Measurements from ENCODE around the gene NGEF.

The NGEF gene

DNA sequence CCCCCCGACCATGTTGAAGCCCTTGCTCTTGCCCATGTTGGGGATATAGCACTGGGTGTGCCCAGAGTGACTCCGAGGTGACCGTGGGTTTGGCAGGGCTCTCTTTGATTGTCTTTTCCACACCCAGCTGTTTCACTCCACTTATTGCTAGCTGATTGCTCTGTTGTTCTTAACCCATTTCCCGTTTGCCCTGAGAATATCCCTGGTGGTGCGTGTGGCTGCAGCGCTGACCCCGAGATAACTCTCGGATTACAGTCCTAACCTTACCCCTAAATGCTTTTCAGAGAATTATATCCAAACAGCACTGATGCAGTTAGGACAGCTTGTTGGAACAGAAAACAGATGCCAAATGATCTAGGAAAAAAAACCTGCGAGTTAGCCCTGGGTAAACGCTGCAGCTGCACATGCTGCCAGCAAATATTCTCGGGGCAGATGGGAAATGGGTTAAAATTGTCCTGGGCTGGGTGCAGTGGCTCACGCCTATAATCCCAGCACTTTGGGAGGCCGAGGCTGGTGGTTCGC lies 177.3 kb downstream of the NGEF start:
- Histone ChIP-seq H3K4me1 (ENCODE audit: control insufficient read depth in 1 of 2, insufficient read depth in 2 of 2, low read length in 2 of 2) (no peaks in the 10 kb centered on the region), H2BK120ac (ENCODE audit: insufficient read depth, low read length, poor library complexity) (no peak overlapping the region), H4K91ac (ENCODE audit: low read depth, low read length) (no peak overlapping the region), H3K9me3 (ENCODE audit: insufficient read depth, low read depth, low read length) (no peaks in the 10 kb centered on the region), H2AFZ (ENCODE audit: insufficient read depth, low read length, poor library complexity) (no peak overlapping the region), H2AK5ac (ENCODE audit: low read length) (no peak overlapping the region), H3K14ac (ENCODE audit: low read length) (no peak overlapping the region), H3K4me3 (ENCODE audit: low read depth, low read length) (no peak overlapping the region), H3K27ac (ENCODE audit: low read depth, low read length) (no peak overlapping the region), H4K8ac (ENCODE audit: low read depth, low read length) (no peak overlapping the region), H3K36me3 (ENCODE audit: control insufficient read depth in 1 of 2, insufficient read depth in 2 of 2, low read length in 2 of 2) (peaks cover 16 to 36% of the 10 kb centered on the region in 2 experiments), H3K27me3 (ENCODE audit: insufficient read depth, low read length) (no peaks in the 10 kb centered on the region), H3K9ac (ENCODE audit: low read length) (no peak overlapping the region), H2BK12ac (ENCODE audit: low read length) (no peak overlapping the region), H2BK5ac (ENCODE audit: low read depth, low read length, poor library complexity) (no peak overlapping the region), H3K23ac (ENCODE audit: low read length) (no peak overlapping the region), H3K4me2 (ENCODE audit: low read length) (no peak overlapping the region), H3K4ac (ENCODE audit: low read depth, low read length) (no peak overlapping the region), H3K79me1 (ENCODE audit: low read length) (no peaks in the 10 kb centered on the region), H3K79me2 (ENCODE audit: control insufficient read depth, insufficient read depth, low read length, poor library complexity) (no peaks in the 10 kb centered on the region), H4K12ac (ENCODE audit: low read depth, low read length) (no peak overlapping the region), H3K18ac (ENCODE audit: low read length) (no peak overlapping the region)
- WGBS (ENCODE audit: extremely low coverage, insufficient coverage, insufficient read length): no CpG with 5 or more reads among the region's 14 CpGs
- DNase-seq: no peak

DNA sequence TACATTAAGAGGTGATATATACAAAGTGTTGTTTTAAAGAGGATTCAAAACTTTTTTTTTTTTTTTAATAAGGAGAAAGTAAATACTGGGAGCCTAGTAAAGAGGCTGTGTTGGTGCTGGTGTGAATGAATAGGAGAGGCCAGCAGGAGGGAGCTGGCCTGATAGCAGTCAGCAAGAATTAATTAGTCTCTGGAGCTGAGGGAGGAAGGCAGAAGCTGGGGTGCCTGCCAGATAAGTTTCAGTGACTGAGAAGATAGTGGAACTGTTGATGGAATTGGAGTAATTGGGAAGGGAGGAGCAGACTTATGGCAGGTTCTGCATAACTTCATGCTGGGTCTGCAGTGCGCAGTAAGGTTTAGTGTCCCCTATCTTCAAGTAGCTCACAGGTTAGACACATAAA lies 179.2 kb downstream of the NGEF start:
- H3K79me2 ChIP-seq (ENCODE audit: control insufficient read depth, insufficient read depth, low read length, poor library complexity): no peaks in the 10 kb centered on the region
- H4K8ac ChIP-seq (ENCODE audit: low read depth, low read length): no peak overlapping the region
- H2BK12ac ChIP-seq (ENCODE audit: low read length): no peak overlapping the region
- no peaks in the 10 kb centered on the region for H3K27me3 ChIP-seq (ENCODE audit: insufficient read depth, low read length)
- no peak overlapping the region for H2BK5ac ChIP-seq (ENCODE audit: low read depth, low read length, poor library complexity)
- no peak overlapping the region for H3K4me2 ChIP-seq (ENCODE audit: low read length)
- H3K23ac ChIP-seq (ENCODE audit: low read length): no peak overlapping the region
- H3K36me3 ChIP-seq (ENCODE audit: control insufficient read depth in 1 of 2, insufficient read depth in 2 of 2, low read length in 2 of 2): peaks cover 16 to 37% of the 10 kb centered on the region in 2 experiments
- H3K79me1 ChIP-seq (ENCODE audit: low read length): no peaks in the 10 kb centered on the region
- no peak overlapping the region for H3K4ac ChIP-seq (ENCODE audit: low read depth, low read length)
- H2AK5ac ChIP-seq (ENCODE audit: low read length): no peak overlapping the region
- no peaks in the 10 kb centered on the region for H3K4me1 ChIP-seq (ENCODE audit: control insufficient read depth in 1 of 2, insufficient read depth in 2 of 2, low read length in 2 of 2)
- H4K12ac ChIP-seq (ENCODE audit: low read depth, low read length): no peak overlapping the region
- no peak overlapping the region for H4K91ac ChIP-seq (ENCODE audit: low read depth, low read length)
- H3K4me3 ChIP-seq (ENCODE audit: low read depth, low read length): no peak overlapping the region
- no peak overlapping the region for H2AFZ ChIP-seq (ENCODE audit: insufficient read depth, low read length, poor library complexity)
- no peak overlapping the region for H3K18ac ChIP-seq (ENCODE audit: low read length)
- no CpG with 5 or more reads among the region's 1 CpG for WGBS (ENCODE audit: extremely low coverage, insufficient coverage, insufficient read length)
- no peak for DNase-seq
- no peak overlapping the region for H3K9ac ChIP-seq (ENCODE audit: low read length)
- no peaks in the 10 kb centered on the region for H3K9me3 ChIP-seq (ENCODE audit: insufficient read depth, low read depth, low read length)
- no peak overlapping the region for H2BK120ac ChIP-seq (ENCODE audit: insufficient read depth, low read length, poor library complexity)
- H3K14ac ChIP-seq (ENCODE audit: low read length): no peak overlapping the region
- H3K27ac ChIP-seq (ENCODE audit: low read depth, low read length): no peak overlapping the region

DNA sequence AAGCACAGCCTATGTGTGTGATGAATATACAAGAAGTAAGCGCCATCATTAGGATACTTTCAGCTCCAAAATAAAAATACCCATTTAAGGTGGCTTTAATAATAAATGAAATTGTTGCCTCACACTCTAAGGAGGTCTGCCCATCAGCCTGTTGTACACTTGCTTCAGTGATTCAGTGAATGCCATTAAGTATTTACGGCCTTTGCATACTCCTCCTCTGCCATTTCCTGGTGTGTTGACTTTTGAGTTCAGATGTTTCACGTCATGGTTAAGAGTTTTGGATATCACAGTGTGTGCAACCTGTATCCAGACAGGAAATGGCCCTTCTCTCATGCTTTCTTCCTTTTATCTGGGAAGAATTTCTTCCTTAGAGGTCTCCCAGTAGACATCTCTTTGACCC lies 181.6 kb downstream of the NGEF start:
- no peak for DNase-seq
- Histone ChIP-seq H3K79me1 (ENCODE audit: low read length) (no peaks in the 10 kb centered on the region), H3K18ac (ENCODE audit: low read length) (no peak overlapping the region), H2BK12ac (ENCODE audit: low read length) (no peak overlapping the region), H3K9me3 (ENCODE audit: insufficient read depth, low read depth, low read length) (no peaks in the 10 kb centered on the region), H3K4ac (ENCODE audit: low read depth, low read length) (no peak overlapping the region), H3K23ac (ENCODE audit: low read length) (no peak overlapping the region), H3K36me3 (ENCODE audit: control insufficient read depth in 1 of 2, insufficient read depth in 2 of 2, low read length in 2 of 2) (peaks cover 17 to 45% of the 10 kb centered on the region in 2 experiments), H4K12ac (ENCODE audit: low read depth, low read length) (no peak overlapping the region), H3K9ac (ENCODE audit: low read length) (no peak overlapping the region), H3K4me3 (ENCODE audit: low read depth, low read length) (no peak overlapping the region), H2AFZ (ENCODE audit: insufficient read depth, low read length, poor library complexity) (no peak overlapping the region), H3K27me3 (ENCODE audit: insufficient read depth, low read length) (no peaks in the 10 kb centered on the region), H3K4me2 (ENCODE audit: low read length) (no peak overlapping the region), H3K79me2 (ENCODE audit: control insufficient read depth, insufficient read depth, low read length, poor library complexity) (no peaks in the 10 kb centered on the region), H2AK5ac (ENCODE audit: low read length) (no peak overlapping the region), H3K4me1 (ENCODE audit: control insufficient read depth in 1 of 2, insufficient read depth in 2 of 2, low read length in 2 of 2) (no peaks in the 10 kb centered on the region), H2BK120ac (ENCODE audit: insufficient read depth, low read length, poor library complexity) (no peak overlapping the region), H3K14ac (ENCODE audit: low read length) (no peak overlapping the region), H4K91ac (ENCODE audit: low read depth, low read length) (no peak overlapping the region), H3K27ac (ENCODE audit: low read depth, low read length) (no peak overlapping the region), H2BK5ac (ENCODE audit: low read depth, low read length, poor library complexity) (no peak overlapping the region), H4K8ac (ENCODE audit: low read depth, low read length) (no peak overlapping the region)
- no CpG with 5 or more reads among the region's 3 CpGs for WGBS (ENCODE audit: extremely low coverage, insufficient coverage, insufficient read length)

DNA sequence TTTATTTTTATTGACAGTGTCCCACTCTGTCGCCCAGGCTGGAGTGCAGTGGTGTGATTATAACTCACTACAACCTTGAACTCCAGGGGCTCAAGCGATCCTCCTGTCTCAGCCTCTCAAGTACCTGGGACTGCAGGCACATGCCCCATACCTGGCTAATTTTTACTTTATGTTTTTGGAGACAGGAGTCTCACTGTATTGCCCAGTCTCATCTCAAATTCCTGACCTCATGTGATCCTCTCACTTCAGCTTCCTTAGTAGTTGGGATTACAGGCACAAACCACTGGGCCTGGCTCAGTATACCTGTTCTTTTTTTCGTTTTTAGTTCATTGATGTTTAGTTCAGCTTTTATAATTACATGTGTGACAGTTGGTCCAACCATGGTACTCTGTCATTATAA lies 183.1 kb downstream of the NGEF start:
- no peak overlapping the region for H3K14ac ChIP-seq (ENCODE audit: low read length)
- H2BK12ac ChIP-seq (ENCODE audit: low read length): no peak overlapping the region
- H4K8ac ChIP-seq (ENCODE audit: low read depth, low read length): no peak overlapping the region
- H4K12ac ChIP-seq (ENCODE audit: low read depth, low read length): no peak overlapping the region
- H3K36me3 ChIP-seq (ENCODE audit: control insufficient read depth in 1 of 2, insufficient read depth in 2 of 2, low read length in 2 of 2): peaks cover 14 to 42% of the 10 kb centered on the region in 2 experiments
- DNase-seq: no peak
- H3K23ac ChIP-seq (ENCODE audit: low read length): no peak overlapping the region
- no peak overlapping the region for H3K27ac ChIP-seq (ENCODE audit: low read depth, low read length)
- H2BK120ac ChIP-seq (ENCODE audit: insufficient read depth, low read length, poor library complexity): no peak overlapping the region
- no peaks in the 10 kb centered on the region for H3K27me3 ChIP-seq (ENCODE audit: insufficient read depth, low read length)
- no peak overlapping the region for H3K4me3 ChIP-seq (ENCODE audit: low read depth, low read length)
- H4K91ac ChIP-seq (ENCODE audit: low read depth, low read length): no peak overlapping the region
- no peaks in the 10 kb centered on the region for H3K79me2 ChIP-seq (ENCODE audit: control insufficient read depth, insufficient read depth, low read length, poor library complexity)
- no peak overlapping the region for H2AK5ac ChIP-seq (ENCODE audit: low read length)
- H3K9me3 ChIP-seq (ENCODE audit: insufficient read depth, low read depth, low read length): no peaks in the 10 kb centered on the region
- no peaks in the 10 kb centered on the region for H3K79me1 ChIP-seq (ENCODE audit: low read length)
- no CpG with 5 or more reads among the region's 3 CpGs for WGBS (ENCODE audit: extremely low coverage, insufficient coverage, insufficient read length)
- H3K4ac ChIP-seq (ENCODE audit: low read depth, low read length): no peak overlapping the region
- H2AFZ ChIP-seq (ENCODE audit: insufficient read depth, low read length, poor library complexity): no peak overlapping the region
- H3K4me2 ChIP-seq (ENCODE audit: low read length): no peak overlapping the region
- no peak overlapping the region for H2BK5ac ChIP-seq (ENCODE audit: low read depth, low read length, poor library complexity)
- no peak overlapping the region for H3K18ac ChIP-seq (ENCODE audit: low read length)
- no peak overlapping the region for H3K9ac ChIP-seq (ENCODE audit: low read length)
- no peaks in the 10 kb centered on the region for H3K4me1 ChIP-seq (ENCODE audit: control insufficient read depth in 1 of 2, insufficient read depth in 2 of 2, low read length in 2 of 2)
